ENCODE measurements around the gene TMX2.

TMX2 gene

DNA sequence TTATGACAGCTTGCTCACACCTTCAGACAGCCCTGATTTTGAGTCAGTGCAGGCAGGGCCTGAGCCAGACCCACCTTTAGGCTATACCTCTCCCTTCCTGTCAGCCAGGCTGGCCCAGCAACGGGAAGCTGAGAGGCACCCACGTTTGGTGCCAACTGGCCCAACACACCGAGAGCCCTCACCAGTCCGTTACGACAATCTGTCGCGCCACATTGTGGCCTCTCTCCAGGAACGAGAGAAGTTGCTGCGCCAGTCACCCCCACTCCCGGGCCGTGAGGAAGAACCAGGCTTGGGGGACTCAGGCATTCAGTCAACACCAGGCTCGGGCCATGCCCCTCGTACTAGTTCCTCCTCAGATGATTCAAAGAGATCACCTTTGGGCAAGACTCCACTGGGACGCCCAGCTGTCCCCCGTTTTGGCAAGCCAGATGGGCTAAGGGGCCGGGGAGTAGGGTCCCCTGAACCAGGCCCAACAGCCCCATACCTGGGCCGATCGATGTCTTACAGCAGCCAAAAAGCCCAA lies 13.5 kb upstream of the TMX2 start:
- peaks cover 43 to 90% of the 10 kb centered on the region in 2 donors for H3K36me3 ChIP-seq (replicated peaks in 1 of 2; ENCODE audit: control insufficient read depth in 2 of 2, insufficient read depth in 2 of 2, low read length in 2 of 2)
- no peak overlapping the region for H3K14ac ChIP-seq (ENCODE audit: low read length)
- no peak overlapping the region for H3K4ac ChIP-seq (ENCODE audit: low read length)
- no peak overlapping the region for H4K91ac ChIP-seq (ENCODE audit: low read depth, low read length, poor library complexity)
- no peaks in the 10 kb centered on the region for H3K4me1 ChIP-seq (ENCODE audit: control insufficient read depth in 2 of 2, insufficient read depth in 1 of 2, low read depth in 1 of 2, low read length in 2 of 2)
- H4K8ac ChIP-seq (ENCODE audit: low read depth, low read length): no peak overlapping the region
- no peak overlapping the region for H2AFZ ChIP-seq (ENCODE audit: low read length)
- no CpG with 5 or more reads among the region's 18 CpGs for WGBS, 2 donors (ENCODE audit: extremely low coverage in 2 of 2, insufficient read length in 2 of 2, insufficient replicate concordance in 1 of 2)
- H3K23ac ChIP-seq (ENCODE audit: low read depth, low read length, poor library complexity): peak overlapping the region; percentile 26
- H2BK5ac ChIP-seq (ENCODE audit: low read length): peak overlapping the region; percentile 4
- H3K27ac ChIP-seq (replicated peaks; ENCODE audit: low read length): no peak overlapping the region
- H3K9me3 ChIP-seq (replicated peaks in 1 of 2; ENCODE audit: control insufficient read depth in 2 of 2, insufficient read depth in 1 of 2, low read depth in 1 of 2, low read length in 2 of 2): no peaks in the 10 kb centered on the region
- no peaks in the 10 kb centered on the region for H3K79me1 ChIP-seq (ENCODE audit: low read depth, low read length)
- H2BK12ac ChIP-seq (ENCODE audit: low read length): no peak overlapping the region
- H3K4me2 ChIP-seq (ENCODE audit: insufficient read depth, low read length, poor library complexity, severe bottlenecking): no peak overlapping the region
- no peak overlapping the region for H2BK120ac ChIP-seq (ENCODE audit: low read depth, low read length)
- no peak overlapping the region for H2AK5ac ChIP-seq (ENCODE audit: low read depth, low read length)
- no peaks in the 10 kb centered on the region for H3K27me3 ChIP-seq (ENCODE audit: control insufficient read depth in 3 of 3, insufficient read depth in 3 of 3, low read depth in 1 of 3, low read length in 3 of 3)
- no peak overlapping the region for H3K18ac ChIP-seq (ENCODE audit: low read length)
- H2BK15ac ChIP-seq (ENCODE audit: low read length): no peak overlapping the region
- peak overlapping the region in 1 of 2 donors; percentile 42 for H3K4me3 ChIP-seq (ENCODE audit: low read length in 2 of 2)
- no peak overlapping the region for H3K9ac ChIP-seq (ENCODE audit: low read depth, low read length, poor library complexity)
- no peak for DNase-seq (ENCODE audit: low spot score)

DNA sequence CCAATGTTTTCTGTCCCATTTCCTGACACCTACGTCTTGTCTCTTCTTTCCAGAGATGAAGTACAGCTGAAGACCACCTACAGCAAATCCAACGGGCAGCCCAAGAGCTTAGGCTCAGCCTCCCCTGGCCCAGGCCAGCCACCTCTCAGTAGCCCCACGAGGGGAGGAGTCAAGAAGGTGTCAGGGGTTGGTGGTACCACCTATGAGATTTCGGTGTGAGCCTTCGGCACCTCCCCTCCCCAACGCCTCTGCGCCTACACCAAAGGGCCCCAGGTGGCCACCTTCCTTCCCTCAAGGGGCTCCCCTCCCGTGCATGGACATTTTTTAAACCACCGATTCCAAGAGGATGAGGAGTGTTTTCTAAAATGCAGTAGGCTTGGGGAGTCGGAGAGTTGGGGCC lies 12.6 kb upstream of the TMX2 start:
- H2AFZ ChIP-seq (ENCODE audit: low read length): no peak overlapping the region
- H3K4me1 ChIP-seq (ENCODE audit: control insufficient read depth in 2 of 2, insufficient read depth in 1 of 2, low read depth in 1 of 2, low read length in 2 of 2): no peaks in the 10 kb centered on the region
- no peak overlapping the region for H2BK120ac ChIP-seq (ENCODE audit: low read depth, low read length)
- H3K27me3 ChIP-seq (ENCODE audit: control insufficient read depth in 3 of 3, insufficient read depth in 3 of 3, low read depth in 1 of 3, low read length in 3 of 3): no peaks in the 10 kb centered on the region
- no peak overlapping the region for H2BK12ac ChIP-seq (ENCODE audit: low read length)
- H3K18ac ChIP-seq (ENCODE audit: low read length): no peak overlapping the region
- H2AK5ac ChIP-seq (ENCODE audit: low read depth, low read length): no peak overlapping the region
- no peak overlapping the region for H3K9ac ChIP-seq (ENCODE audit: low read depth, low read length, poor library complexity)
- H3K79me1 ChIP-seq (ENCODE audit: low read depth, low read length): no peaks in the 10 kb centered on the region
- H3K14ac ChIP-seq (ENCODE audit: low read length): no peak overlapping the region
- H3K36me3 ChIP-seq (replicated peaks in 1 of 2; ENCODE audit: control insufficient read depth in 2 of 2, insufficient read depth in 2 of 2, low read length in 2 of 2): peaks cover 48 to 90% of the 10 kb centered on the region in 2 donors
- H2BK5ac ChIP-seq (ENCODE audit: low read length): no peak overlapping the region
- no peak overlapping the region for H3K23ac ChIP-seq (ENCODE audit: low read depth, low read length, poor library complexity)
- H3K4ac ChIP-seq (ENCODE audit: low read length): no peak overlapping the region
- H3K27ac ChIP-seq (replicated peaks; ENCODE audit: low read length): no peak overlapping the region
- no peak for DNase-seq (ENCODE audit: low spot score)
- H2BK15ac ChIP-seq (ENCODE audit: low read length): no peak overlapping the region
- no CpG with 5 or more reads among the region's 10 CpGs for WGBS, 2 donors (ENCODE audit: extremely low coverage in 2 of 2, insufficient read length in 2 of 2, insufficient replicate concordance in 1 of 2)
- H4K8ac ChIP-seq (ENCODE audit: low read depth, low read length): no peak overlapping the region
- H4K91ac ChIP-seq (ENCODE audit: low read depth, low read length, poor library complexity): no peak overlapping the region
- no peaks in the 10 kb centered on the region for H3K9me3 ChIP-seq (replicated peaks in 1 of 2; ENCODE audit: control insufficient read depth in 2 of 2, insufficient read depth in 1 of 2, low read depth in 1 of 2, low read length in 2 of 2)
- H3K4me3 ChIP-seq (ENCODE audit: low read length in 2 of 2): no peak overlapping the region
- H3K4me2 ChIP-seq (ENCODE audit: insufficient read depth, low read length, poor library complexity, severe bottlenecking): no peak overlapping the region

DNA sequence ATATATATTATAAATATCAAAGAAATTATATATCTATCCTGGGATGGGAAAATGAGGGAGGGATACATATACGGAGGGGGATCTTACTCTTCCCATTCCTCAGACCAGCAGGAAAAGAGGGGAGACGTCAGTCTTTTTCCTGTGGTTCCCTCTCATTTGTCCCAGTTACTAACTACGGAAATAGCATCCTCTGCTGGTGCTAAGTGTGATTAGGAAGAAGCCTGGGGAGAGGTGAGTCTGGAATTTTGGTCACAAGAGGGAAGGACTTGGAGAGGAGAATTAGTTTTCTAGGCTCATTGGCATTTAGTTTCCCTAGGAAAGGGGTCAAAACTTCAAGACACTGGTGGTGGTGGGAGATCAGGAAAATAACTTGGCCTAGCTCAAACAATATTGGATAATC lies 12.0 kb upstream of the TMX2 start:
- H2AK5ac ChIP-seq (ENCODE audit: low read depth, low read length): no peak overlapping the region
- WGBS, 2 donors (ENCODE audit: extremely low coverage in 2 of 2, insufficient read length in 2 of 2, insufficient replicate concordance in 1 of 2): no CpG with 5 or more reads among the region's 3 CpGs

DNA sequence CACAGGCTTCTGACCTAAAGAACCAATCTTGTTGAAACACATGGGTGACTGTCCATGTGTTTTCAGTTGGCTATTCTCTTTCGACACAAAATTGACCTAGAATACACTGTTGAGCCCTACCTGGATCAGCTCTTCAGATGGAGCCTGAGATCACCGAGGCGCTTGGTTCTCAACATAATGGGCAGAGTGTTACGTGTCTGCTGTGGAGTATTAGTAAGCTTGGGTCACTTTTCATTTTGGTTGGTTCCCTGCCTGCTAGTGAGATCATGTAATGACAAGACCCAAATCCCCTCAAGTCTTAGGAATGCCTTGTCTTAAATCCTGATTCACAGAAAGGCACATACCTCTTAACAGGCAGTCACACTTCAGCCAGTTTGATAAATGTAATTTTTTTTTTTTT lies 9.1 kb upstream of the TMX2 start:
- no peak overlapping the region for H3K27ac ChIP-seq (replicated peaks; ENCODE audit: low read length)
- no peak overlapping the region for H2BK5ac ChIP-seq (ENCODE audit: low read length)
- no peak overlapping the region for H3K9ac ChIP-seq (ENCODE audit: low read depth, low read length, poor library complexity)
- no peak overlapping the region for H2AK5ac ChIP-seq (ENCODE audit: low read depth, low read length)
- peaks cover 36 to 91% of the 10 kb centered on the region in 2 donors for H3K36me3 ChIP-seq (replicated peaks in 1 of 2; ENCODE audit: control insufficient read depth in 2 of 2, insufficient read depth in 2 of 2, low read length in 2 of 2)
- H2BK12ac ChIP-seq (ENCODE audit: low read length): no peak overlapping the region
- H4K8ac ChIP-seq (ENCODE audit: low read depth, low read length): no peak overlapping the region
- H2BK15ac ChIP-seq (ENCODE audit: low read length): no peak overlapping the region
- no peak overlapping the region for H3K14ac ChIP-seq (ENCODE audit: low read length)
- H3K4me1 ChIP-seq (ENCODE audit: control insufficient read depth in 2 of 2, insufficient read depth in 1 of 2, low read depth in 1 of 2, low read length in 2 of 2): no peaks in the 10 kb centered on the region
- H2BK120ac ChIP-seq (ENCODE audit: low read depth, low read length): no peak overlapping the region
- no peaks in the 10 kb centered on the region for H3K79me1 ChIP-seq (ENCODE audit: low read depth, low read length)
- H3K27me3 ChIP-seq (ENCODE audit: control insufficient read depth in 3 of 3, insufficient read depth in 3 of 3, low read depth in 1 of 3, low read length in 3 of 3): no peaks in the 10 kb centered on the region
- H3K4me3 ChIP-seq (ENCODE audit: low read length in 2 of 2): no peak overlapping the region
- no peak overlapping the region for H3K4ac ChIP-seq (ENCODE audit: low read length)
- H3K23ac ChIP-seq (ENCODE audit: low read depth, low read length, poor library complexity): no peak overlapping the region
- no peak for DNase-seq (ENCODE audit: low spot score)
- no peaks in the 10 kb centered on the region for H3K9me3 ChIP-seq (replicated peaks in 1 of 2; ENCODE audit: control insufficient read depth in 2 of 2, insufficient read depth in 1 of 2, low read depth in 1 of 2, low read length in 2 of 2)
- no peak overlapping the region for H3K4me2 ChIP-seq (ENCODE audit: insufficient read depth, low read length, poor library complexity, severe bottlenecking)
- H2AFZ ChIP-seq (ENCODE audit: low read length): no peak overlapping the region
- no peak overlapping the region for H4K91ac ChIP-seq (ENCODE audit: low read depth, low read length, poor library complexity)
- H3K18ac ChIP-seq (ENCODE audit: low read length): no peak overlapping the region
- WGBS, 2 donors (ENCODE audit: extremely low coverage in 2 of 2, insufficient read length in 2 of 2, insufficient replicate concordance in 1 of 2): no CpG with 5 or more reads among the region's 4 CpGs

More for the DNA sequence above, 12.0 kb upstream of the TMX2 start:
- Histone ChIP-seq H4K8ac (ENCODE audit: low read depth, low read length) (no peak overlapping the region), H3K4me3 (ENCODE audit: low read length in 2 of 2) (no peak overlapping the region), H2BK12ac (ENCODE audit: low read length) (no peak overlapping the region), H3K9ac (ENCODE audit: low read depth, low read length, poor library complexity) (no peak overlapping the region), H3K4me1 (ENCODE audit: control insufficient read depth in 2 of 2, insufficient read depth in 1 of 2, low read depth in 1 of 2, low read length in 2 of 2) (no peaks in the 10 kb centered on the region), H3K4me2 (ENCODE audit: insufficient read depth, low read length, poor library complexity, severe bottlenecking) (no peak overlapping the region), H2BK15ac (ENCODE audit: low read length) (no peak overlapping the region), H2BK5ac (ENCODE audit: low read length) (no peak overlapping the region), H3K27me3 (ENCODE audit: control insufficient read depth in 3 of 3, insufficient read depth in 3 of 3, low read depth in 1 of 3, low read length in 3 of 3) (no peaks in the 10 kb centered on the region), H2AFZ (ENCODE audit: low read length) (no peak overlapping the region), H4K91ac (ENCODE audit: low read depth, low read length, poor library complexity) (no peak overlapping the region), H3K27ac (replicated peaks; ENCODE audit: low read length) (no peak overlapping the region), H3K23ac (ENCODE audit: low read depth, low read length, poor library complexity) (no peak overlapping the region), H3K18ac (ENCODE audit: low read length) (no peak overlapping the region), H3K79me1 (ENCODE audit: low read depth, low read length) (no peaks in the 10 kb centered on the region), H3K36me3 (replicated peaks in 1 of 2; ENCODE audit: control insufficient read depth in 2 of 2, insufficient read depth in 2 of 2, low read length in 2 of 2) (peaks cover 48 to 89% of the 10 kb centered on the region in 2 donors), H3K9me3 (replicated peaks in 1 of 2; ENCODE audit: control insufficient read depth in 2 of 2, insufficient read depth in 1 of 2, low read depth in 1 of 2, low read length in 2 of 2) (no peaks in the 10 kb centered on the region), H3K14ac (ENCODE audit: low read length) (no peak overlapping the region), H3K4ac (ENCODE audit: low read length) (no peak overlapping the region), H2BK120ac (ENCODE audit: low read depth, low read length) (no peak overlapping the region)
- DNase-seq (ENCODE audit: low spot score): no peak

All from neuronal stem cell (in vitro differentiated cells).